ENCODE data around the gene PPP1CA. TPM values are rescaled to one million over a fixed set of nuclear protein-coding genes. Genes with fewer than 3 reads are reported as not detected.

PPP1CA gene
- total and polyA plus RNA-seq, 4 donors, result 61.7 to 92.0 (median 72.2) TPM

- ATAC-seq (ENCODE audit: low FRiP score) (no peak), DNase-seq (no peak)
- Histone ChIP-seq H3K4me1 (ENCODE audit: control insufficient read depth in 1 of 2, insufficient read depth in 2 of 2, low read length in 2 of 2) (no peaks in the 10 kb centered on the region), H3K27ac (ENCODE audit: low read depth in 1 of 2, low read length in 2 of 2) (no peak overlapping the region), H3K4me3 (ENCODE audit: low read length in 2 of 2) (no peak overlapping the region), H3K36me3 (ENCODE audit: control insufficient read depth in 1 of 2, insufficient read depth in 2 of 2, low read length in 1 of 2) (no peaks in the 10 kb centered on the region), H3K9me3 (ENCODE audit: control insufficient read depth, low read length) (no peaks in the 10 kb centered on the region), H3K27me3 (ENCODE audit: control insufficient read depth in 1 of 2, insufficient read depth in 2 of 2, low read length in 1 of 2) (no peaks in the 10 kb centered on the region)
- WGBS, 2 donors, result 86 to 88% methylated on average over 21 of the region's 21 CpGs
- intact Hi-C loops (cut with DNase I), result no loop called here
Measured at GRCh38 chr11:67441098-67441563, 39.5 kb upstream of the PPP1CA start.

DNA sequence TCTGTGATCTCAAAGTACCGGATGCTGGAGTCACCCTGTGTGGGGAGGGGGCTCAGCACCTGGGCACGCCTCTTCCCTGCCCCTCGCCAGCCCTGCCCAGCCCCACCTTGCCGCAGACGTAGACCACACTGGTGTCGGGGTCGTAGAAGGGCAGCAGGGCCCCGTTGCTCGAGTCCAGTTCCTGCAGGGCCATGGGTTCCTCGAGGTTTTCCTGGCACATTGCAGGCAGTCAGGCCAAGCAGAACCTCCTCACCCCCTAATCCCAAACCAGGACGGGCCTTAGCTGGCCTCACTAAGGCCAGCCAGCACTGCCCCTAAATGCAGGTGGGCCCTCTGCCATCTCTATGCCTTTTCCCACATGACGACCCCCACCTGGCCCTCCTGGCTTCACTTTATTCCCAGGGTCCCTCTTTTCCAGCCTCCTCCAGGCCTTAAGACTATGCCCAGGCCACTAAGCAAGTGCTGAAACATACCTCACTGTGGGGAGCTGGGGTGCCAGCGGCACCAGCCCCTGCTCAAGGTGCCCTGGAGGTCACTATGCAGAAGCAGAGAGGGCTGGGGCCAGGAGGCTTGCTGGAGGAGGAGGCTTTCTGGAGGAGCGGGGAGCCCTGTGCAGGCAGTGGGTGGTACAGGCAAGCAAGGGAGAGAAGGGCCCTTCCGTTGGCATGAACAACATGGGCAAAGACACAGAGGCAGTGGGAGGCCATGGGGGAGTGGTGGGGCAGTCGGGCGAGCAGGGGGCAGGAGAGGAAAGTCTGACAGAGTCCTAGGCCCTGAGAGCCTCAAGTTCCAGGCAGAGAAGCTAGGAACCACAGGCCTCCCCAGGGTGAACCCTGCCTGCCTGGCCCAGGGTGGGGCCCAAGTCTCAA, 38.8 kb upstream of the PPP1CA start:
- Histone ChIP-seq H3K27me3 (ENCODE audit: control insufficient read depth in 1 of 2, insufficient read depth in 2 of 2, low read length in 1 of 2) (no peaks in the 10 kb centered on the region), H3K9me3 (ENCODE audit: control insufficient read depth, low read length) (no peaks in the 10 kb centered on the region), H3K27ac (ENCODE audit: low read depth in 1 of 2, low read length in 2 of 2) (no peak overlapping the region), H3K4me3 (ENCODE audit: low read length in 2 of 2) (no peak overlapping the region), H3K36me3 (ENCODE audit: control insufficient read depth in 1 of 2, insufficient read depth in 2 of 2, low read length in 1 of 2) (no peaks in the 10 kb centered on the region), H3K4me1 (ENCODE audit: control insufficient read depth in 1 of 2, insufficient read depth in 2 of 2, low read length in 2 of 2) (no peaks in the 10 kb centered on the region)
- no peak for ATAC-seq (ENCODE audit: low FRiP score)
- DNase-seq, result no peak
- intact Hi-C loops (cut with DNase I), result no loop called here
- WGBS, 2 donors, result 73 to 79% methylated on average over 17 of the region's 17 CpGs

GRCh38 chr11:67439321-67440228, 37.9 kb upstream of the PPP1CA start:
- no peaks in the 10 kb centered on the region for H3K27me3 ChIP-seq (ENCODE audit: control insufficient read depth in 1 of 2, insufficient read depth in 2 of 2, low read length in 1 of 2)
- ATAC-seq (ENCODE audit: low FRiP score), result no peak
- H3K4me3 ChIP-seq (ENCODE audit: low read length in 2 of 2), result no peak overlapping the region
- peak in 1 of 2 donors; percentile 82 for DNase-seq
- no peak overlapping the region for H3K27ac ChIP-seq (ENCODE audit: low read depth in 1 of 2, low read length in 2 of 2)
- whole genome bisulfite sequencing, 2 donors, result 70 to 71% methylated on average over 31 of the region's 31 CpGs
- H3K9me3 ChIP-seq (ENCODE audit: control insufficient read depth, low read length), result no peaks in the 10 kb centered on the region
- intact Hi-C loops (cut with DNase I), result no loop called here
- peaks cover 0 to under 1% of the 10 kb centered on the region in 2 donors for H3K36me3 ChIP-seq (ENCODE audit: control insufficient read depth in 1 of 2, insufficient read depth in 2 of 2, low read length in 1 of 2)
- H3K4me1 ChIP-seq (ENCODE audit: control insufficient read depth in 1 of 2, insufficient read depth in 2 of 2, low read length in 2 of 2), result no peaks in the 10 kb centered on the region

GRCh38 chr11:67438158-67438902, 36.7 kb upstream of the PPP1CA start:
- no peak overlapping the region for H3K4me3 ChIP-seq (ENCODE audit: low read length in 2 of 2)
- peak in 1 of 2 donors; percentile 63 for DNase-seq
- H3K27me3 ChIP-seq (ENCODE audit: control insufficient read depth in 1 of 2, insufficient read depth in 2 of 2, low read length in 1 of 2), result no peaks in the 10 kb centered on the region
- no peaks in the 10 kb centered on the region for H3K9me3 ChIP-seq (ENCODE audit: control insufficient read depth, low read length)
- peaks cover 0 to 2% of the 10 kb centered on the region in 2 donors for H3K36me3 ChIP-seq (ENCODE audit: control insufficient read depth in 1 of 2, insufficient read depth in 2 of 2, low read length in 1 of 2)
- 77 to 84% methylated on average over 34 to 41 of the region's 41 CpGs for WGBS, 2 donors
- no peaks in the 10 kb centered on the region for H3K4me1 ChIP-seq (ENCODE audit: control insufficient read depth in 1 of 2, insufficient read depth in 2 of 2, low read length in 2 of 2)
- no peak for ATAC-seq (ENCODE audit: low FRiP score)
- no peak overlapping the region for H3K27ac ChIP-seq (ENCODE audit: low read depth in 1 of 2, low read length in 2 of 2)
- intact Hi-C loops (cut with DNase I), result no loop called here

GRCh38 chr11:67437809-67438157, 36.1 kb upstream of the PPP1CA start:
- Histone ChIP-seq H3K27ac (ENCODE audit: low read depth in 1 of 2, low read length in 2 of 2) (no peak overlapping the region), H3K27me3 (ENCODE audit: control insufficient read depth in 1 of 2, insufficient read depth in 2 of 2, low read length in 1 of 2) (no peaks in the 10 kb centered on the region), H3K4me3 (ENCODE audit: low read length in 2 of 2) (no peak overlapping the region), H3K36me3 (ENCODE audit: control insufficient read depth in 1 of 2, insufficient read depth in 2 of 2, low read length in 1 of 2) (peaks cover 0 to 2% of the 10 kb centered on the region in 2 donors), H3K4me1 (ENCODE audit: control insufficient read depth in 1 of 2, insufficient read depth in 2 of 2, low read length in 2 of 2) (no peaks in the 10 kb centered on the region), H3K9me3 (ENCODE audit: control insufficient read depth, low read length) (no peaks in the 10 kb centered on the region)
- no peak for ATAC-seq (ENCODE audit: low FRiP score)
- WGBS, 2 donors, result 57 to 66% methylated on average over 3 of the region's 3 CpGs
- intact Hi-C loops (cut with DNase I), result no loop called here
- DNase-seq, result no peak

DNA sequence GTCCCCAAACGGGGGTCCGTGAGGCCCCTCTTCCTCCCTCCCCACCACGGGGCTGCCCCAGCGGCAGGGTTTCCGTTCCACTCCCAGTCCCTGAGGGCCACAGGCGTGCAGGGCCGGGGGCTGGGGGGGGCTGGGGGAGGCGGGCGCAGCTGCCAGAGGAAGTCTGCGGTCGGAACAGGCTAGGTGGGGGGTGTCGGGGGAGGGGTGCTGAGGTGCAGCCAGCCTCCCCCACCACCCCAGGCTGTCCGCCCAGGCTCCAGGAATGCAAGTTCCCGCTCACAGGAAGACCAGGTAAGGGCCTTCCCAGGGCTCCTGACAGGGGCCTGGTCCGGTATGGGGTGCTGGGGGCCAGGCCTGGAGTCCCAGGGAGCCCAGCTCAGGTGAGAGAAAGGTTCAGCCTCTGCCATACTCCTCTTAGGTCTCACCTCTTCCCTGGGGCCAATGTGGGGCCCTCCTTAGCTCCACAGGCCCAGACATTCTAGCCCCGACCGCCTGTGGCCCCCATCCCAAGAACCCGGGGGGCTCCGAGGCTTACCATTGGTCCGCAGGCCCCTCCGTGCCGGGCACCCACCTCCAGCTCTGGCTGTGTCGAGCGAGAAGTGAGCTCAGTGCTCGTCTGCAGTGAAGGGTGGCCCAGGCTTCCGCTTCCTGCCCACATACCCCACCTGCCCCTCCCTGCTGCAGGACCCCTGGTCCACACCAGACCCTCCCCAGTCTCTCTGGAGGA, 35.6 kb upstream of the PPP1CA start, which contains the start of gene PTPRCAP:
PTPRCAP (minus strand) TSS at position 601 of the 727 bp plus-strand sequence; CDS start at position 538, 63 bp downstream.
- Histone ChIP-seq H3K9me3 (ENCODE audit: control insufficient read depth, low read length) (no peaks in the 10 kb centered on the region), H3K27ac (ENCODE audit: low read depth in 1 of 2, low read length in 2 of 2) (no peak within 1 kb of the TSS), H3K27me3 (ENCODE audit: control insufficient read depth in 1 of 2, insufficient read depth in 2 of 2, low read length in 1 of 2) (no peaks in the 10 kb centered on the region), H3K4me3 (ENCODE audit: low read length in 2 of 2) (no peak within 1 kb of the TSS), H3K36me3 (ENCODE audit: control insufficient read depth in 1 of 2, insufficient read depth in 2 of 2, low read length in 1 of 2) (peaks cover 0 to 2% of the 10 kb centered on the region in 2 donors), H3K4me1 (ENCODE audit: control insufficient read depth in 1 of 2, insufficient read depth in 2 of 2, low read length in 2 of 2) (no peaks in the 10 kb centered on the region)
- intact Hi-C loops (cut with DNase I), result no loop called here
- peak in 1 of 2 donors; percentile 49 for DNase-seq
- 68 to 75% methylated on average over 17 to 26 of the region's 26 CpGs for WGBS, 2 donors
- no peak for ATAC-seq (ENCODE audit: low FRiP score)

DNA sequence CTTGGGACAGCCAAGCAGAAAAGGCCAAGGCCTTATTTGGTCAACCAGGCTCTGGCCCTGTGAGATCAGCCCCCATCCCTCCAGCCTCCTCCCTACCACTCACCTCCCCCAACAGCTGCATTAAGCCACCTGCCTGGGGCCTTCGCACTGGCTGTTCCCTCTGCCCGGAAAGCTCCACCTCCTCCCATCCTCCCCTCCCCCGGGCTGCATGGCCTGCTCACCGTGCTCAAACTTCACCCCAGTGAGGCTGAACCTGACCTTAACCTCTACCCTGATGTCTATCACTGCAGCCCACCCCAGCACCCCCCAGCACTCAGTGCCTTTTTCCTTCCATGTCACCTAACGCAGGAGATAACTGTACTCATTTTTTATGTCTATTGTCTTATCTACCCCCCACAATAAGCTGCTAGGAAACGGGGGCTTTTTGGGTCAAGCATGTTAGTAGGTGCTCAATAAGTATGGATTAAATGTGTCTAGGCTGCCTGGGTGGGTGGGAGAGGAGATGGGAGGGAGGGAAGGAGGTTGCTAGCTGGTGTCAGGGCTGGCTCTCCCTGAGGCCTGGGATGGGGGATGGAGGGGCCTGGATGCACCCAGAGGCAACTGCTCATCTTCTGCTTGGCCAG, 34.9 kb upstream of the PPP1CA start:
- H3K4me3 ChIP-seq (ENCODE audit: low read length in 2 of 2), result no peak overlapping the region
- WGBS, 2 donors, result 50 to 51% methylated on average over 6 of the region's 6 CpGs

More for the DNA sequence above, 34.9 kb upstream of the PPP1CA start:
- DNase-seq, result no peak
- no peaks in the 10 kb centered on the region for H3K27me3 ChIP-seq (ENCODE audit: control insufficient read depth in 1 of 2, insufficient read depth in 2 of 2, low read length in 1 of 2)
- intact Hi-C loops (cut with DNase I), result no loop called here
- H3K27ac ChIP-seq (ENCODE audit: low read depth in 1 of 2, low read length in 2 of 2), result no peak overlapping the region
- no peak for ATAC-seq (ENCODE audit: low FRiP score)
- H3K4me1 ChIP-seq (ENCODE audit: control insufficient read depth in 1 of 2, insufficient read depth in 2 of 2, low read length in 2 of 2), result no peaks in the 10 kb centered on the region
- no peaks in the 10 kb centered on the region for H3K9me3 ChIP-seq (ENCODE audit: control insufficient read depth, low read length)
- H3K36me3 ChIP-seq (ENCODE audit: control insufficient read depth in 1 of 2, insufficient read depth in 2 of 2, low read length in 1 of 2), result peaks cover 0 to 2% of the 10 kb centered on the region in 2 donors
